IMR-90 (cell line): ENCODE data around the gene TLCD4. TPM values are rescaled to one million over a fixed set of nuclear protein-coding genes. Genes with fewer than 3 reads are reported as not detected.

ENCODE experiments used
- ATAC-seq: fragments of 200-7000 bp; cut with Tn5 transposase; 2 replicates; pipeline ENCODE4 v1.9.1; 2020; ENCODE audit warnings: low read depth, mild to moderate bottlenecking, moderate library complexity
- BruUV-seq: library from RNA; stranded (reverse); fragments of 400-500 nt; replicated peaks from 2 replicates; lab custom pipeline; 2021; lab: Mats Ljungman, UMichigan
- CTCF ChIA-PET: fragments of 300-600 bp; formaldehyde crosslinking; extraction: SDS; loops from one replicate; lab custom pipeline; 2021; ENCODE audit warnings: antibody characterized with exemption; lab: Yijun Ruan, JAX
- POLR2A ChIA-PET: fragments of 300-600 bp; sonication (Branson Sonifier 250); formaldehyde crosslinking; loops from one replicate; lab custom pipeline; 2022; ENCODE audit warnings: antibody characterized with exemption; ENCODE audit not compliant: unreplicated experiment; lab: Charles Lee
- DNase-seq: peaks from one replicate; pipeline ENCODE4 v3.0.0; 2013
- H2AFZ ChIP-seq: replicated peaks from 2 replicates; pipeline ENCODE3; 2013; ENCODE audit warnings: low read length, mild to moderate bottlenecking; ENCODE audit not compliant: poor library complexity
- H2AK5ac ChIP-seq: 2 replicates; pipeline ENCODE4 v1.6.1; 2013; ENCODE audit warnings: low read depth, low read length, inconsistent platforms
- H2AK9ac ChIP-seq: replicated peaks from 2 replicates; pipeline ENCODE3; 2013; ENCODE audit warnings: mild to moderate bottlenecking, low read depth, low read length, moderate library complexity; ENCODE audit not compliant: poor library complexity
- H2BK120ac ChIP-seq: 2 replicates; pipeline ENCODE4 v1.6.1; 2013; ENCODE audit warnings: low read depth, low read length, inconsistent platforms
- H2BK15ac ChIP-seq: 3 replicates; pipeline ENCODE4 v1.6.1; 2013; ENCODE audit warnings: low read depth, low read length, inconsistent platforms
- H2BK20ac ChIP-seq: 2 replicates; pipeline ENCODE4 v1.6.1; 2013; ENCODE audit warnings: low read depth, mild to moderate bottlenecking, inconsistent platforms, low read length, moderate library complexity
- H2BK5ac ChIP-seq: 2 replicates; pipeline ENCODE4 v1.6.1; 2013; ENCODE audit warnings: mild to moderate bottlenecking, low read depth, low read length, inconsistent platforms; ENCODE audit not compliant: poor library complexity, severe bottlenecking
- H3K14ac ChIP-seq: replicated peaks from 2 replicates; pipeline ENCODE4 v1.6.1; 2013; ENCODE audit warnings: low read depth, low read length, inconsistent platforms
- H3K18ac ChIP-seq: 2 replicates; pipeline ENCODE4 v1.6.1; 2013; ENCODE audit warnings: low read depth, low read length, control low read depth
- H3K23ac ChIP-seq: 2 replicates; pipeline ENCODE4 v1.6.1; 2013; ENCODE audit warnings: low read depth, low read length, inconsistent platforms
- H3K27ac ChIP-seq: 2 replicates; pipeline ENCODE4 v1.5.1; 2013; ENCODE audit warnings: mild to moderate bottlenecking, control low read depth, low read length; ENCODE audit not compliant: insufficient read depth
- H3K27me3 ChIP-seq: 2 replicates; pipeline ENCODE4 v1.6.1; 2013; ENCODE audit warnings: low read length; ENCODE audit not compliant: control insufficient read depth, insufficient read depth
- H3K36me3 ChIP-seq: 2 replicates; pipeline ENCODE4 v1.6.1; 2013; ENCODE audit warnings: low read length, mixed read lengths; ENCODE audit not compliant: control insufficient read depth, insufficient read depth
- H3K4ac ChIP-seq: 2 replicates; pipeline ENCODE4 v1.6.1; 2013; ENCODE audit warnings: low read depth, low read length, inconsistent platforms
- H3K4me1 ChIP-seq: 2 replicates; pipeline ENCODE4 v1.6.1; 2013; ENCODE audit warnings: low read length, mixed read lengths; ENCODE audit not compliant: control insufficient read depth, insufficient read depth
- H3K4me2 ChIP-seq: 2 replicates; pipeline ENCODE4 v1.6.1; 2013; ENCODE audit warnings: low read depth, mild to moderate bottlenecking, control low read depth, low read length, moderate library complexity
- H3K4me3 ChIP-seq: 2 replicates; pipeline ENCODE4 v1.5.1; 2013; ENCODE audit warnings: low read depth, mild to moderate bottlenecking, control low read depth, low read length, moderate library complexity; ENCODE audit not compliant: insufficient read depth
- H3K56ac ChIP-seq: 2 replicates; pipeline ENCODE4 v1.6.1; 2013; ENCODE audit warnings: low read length, inconsistent platforms; ENCODE audit not compliant: insufficient read depth; ENCODE audit errors: extremely low read depth
- H3K79me1 ChIP-seq, 2 experiments: 2 replicates each; pipeline ENCODE4 v1.6.1; 2013; ENCODE audit warnings: low read length in 2 of 2, inconsistent platforms in 1 of 2, low read depth in 1 of 2
- H3K9ac ChIP-seq: 2 replicates; pipeline ENCODE4 v1.6.1; 2013; ENCODE audit warnings: low read depth, low read length, control low read depth
- H3K9me1 ChIP-seq: 2 replicates; pipeline ENCODE4 v1.6.1; 2013; ENCODE audit warnings: low read length, inconsistent platforms; ENCODE audit not compliant: insufficient read depth
- H3K9me3 ChIP-seq: 2 replicates; pipeline ENCODE4 v1.6.1; 2013; ENCODE audit warnings: low read length; ENCODE audit not compliant: control insufficient read depth, insufficient read depth
- H4K20me1 ChIP-seq: 2 replicates; pipeline ENCODE4 v1.6.1; 2013; ENCODE audit warnings: low read length, inconsistent platforms; ENCODE audit not compliant: insufficient read depth
- H4K5ac ChIP-seq: 2 replicates; pipeline ENCODE4 v1.6.1; 2013; ENCODE audit warnings: mild to moderate bottlenecking, low read depth, low read length, control low read depth
- H4K8ac ChIP-seq, 2 experiments: 2 replicates each; pipeline ENCODE4 v1.6.1; 2013; ENCODE audit warnings: low read depth in 2 of 2, low read length in 2 of 2, control low read depth in 1 of 2, inconsistent platforms in 1 of 2
- H4K91ac ChIP-seq: 2 replicates; pipeline ENCODE4 v1.6.1; 2013; ENCODE audit warnings: low read depth, low read length, inconsistent platforms; ENCODE audit not compliant: insufficient read depth
- CEBPB ChIP-seq: IDR thresholded peaks from 2 replicates; pipeline ENCODE4 v1.6.1; 2012; ENCODE audit warnings: low read depth, low read length, improper control_type of control experiment
- CHD1 ChIP-seq: IDR thresholded peaks from 2 replicates; pipeline ENCODE4 v1.6.1; 2012; ENCODE audit warnings: low read depth, low read length, improper control_type of control experiment
- CTCF ChIP-seq: conservative IDR thresholded peaks from 2 replicates; pipeline ENCODE4 v1.5.1; 2012; ENCODE audit warnings: mild to moderate bottlenecking, low read depth, low read length, improper control_type of control experiment
- MAFK ChIP-seq: IDR thresholded peaks from 2 replicates; pipeline ENCODE4 v1.6.1; 2012; ENCODE audit warnings: low read depth, low read length, improper control_type of control experiment
- MAZ ChIP-seq: IDR thresholded peaks from 2 replicates; pipeline ENCODE4 v1.6.1; 2012; ENCODE audit warnings: low read depth, mild to moderate bottlenecking, low read length, improper control_type of control experiment, moderate library complexity, borderline replicate concordance
- MXI1 ChIP-seq: IDR thresholded peaks from 2 replicates; pipeline ENCODE4 v1.6.1; 2012; ENCODE audit warnings: low read depth, mild to moderate bottlenecking, low read length, moderate library complexity, borderline replicate concordance
- POLR2A ChIP-seq: IDR thresholded peaks from 2 replicates; pipeline ENCODE4 v1.6.1; 2012; ENCODE audit warnings: mild to moderate bottlenecking, low read depth, low read length
- RAD21 ChIP-seq: IDR thresholded peaks from 2 replicates; pipeline ENCODE4 v1.6.1; 2012; ENCODE audit warnings: low read length, improper control_type of control experiment
- RCOR1 ChIP-seq: IDR thresholded peaks from 2 replicates; pipeline ENCODE4 v1.6.1; 2012; ENCODE audit warnings: mild to moderate bottlenecking, low read length, improper control_type of control experiment; ENCODE audit not compliant: insufficient replicate concordance
- SMC3 ChIP-seq: fragments of 150-350 bp; IDR thresholded peaks from 2 replicates; pipeline ENCODE4 v1.6.1; 2016; ENCODE audit warnings: low read depth, mild to moderate bottlenecking, antibody characterized with exemption, low read length, moderate library complexity
- WGBS, 2 experiments: methylation state at CpG; one replicate each; pipeline versions ENCODE4 v1.1.5 to v1.1.7; 2013; ENCODE audit warnings: missing lambda C conversion rate in 2 of 2; ENCODE audit not compliant: insufficient read length in 1 of 2; ENCODE audit errors: extremely low coverage in 2 of 2; 5-methylcytosine and 5-hydroxymethylcytosine counted together
- dilution Hi-C: fragments of 300-500 bp; cut with HindIII; formaldehyde crosslinking; loops from one replicate; pipeline ENCODE4 v1.14.3; 2018; ENCODE audit warnings: low sequenced_read_pairs; ENCODE audit not compliant: unreplicated experiment
- in situ Hi-C: fragments of 300-500 bp; cut with MboI; formaldehyde crosslinking; loops from 3 replicates; pipeline ENCODE4 v1.14.3; 2019; ENCODE audit warnings: low sequenced_read_pairs, inconsistent platforms, mixed read lengths
- intact Hi-C: fragments of 100-400 bp; cut with micrococcal nuclease; formaldehyde crosslinking; loops from 2 replicates; pipeline ENCODE4 v1.10.0; 2022
- polyA plus RNA-seq, 3 experiments: library from polyadenylated mRNA; depleted of rRNA; stranded (reverse); fragments of >200 nt; gene quantifications; 2 replicates each; pipeline ENCODE4 v1.2.3, GENCODE V29; 2012; ENCODE audit warnings: low replicate concordance in 1 of 3
- total RNA-seq: library from RNA; depleted of rRNA; stranded (reverse); fragments of >200 nt; gene quantifications from 2 replicates; pipeline ENCODE4 v1.2.3, GENCODE V29; 2012

TLCD4 gene
- total and polyA plus RNA-seq, 2 of the 4 experiments (the other 2 are of a cell fraction), result 0.22 to 0.36 TPM

GRCh38 chr1:95093296-95093695, 23.9 kb upstream of the TLCD4 start:
- dilution Hi-C loops, result no loop called here
- CTCF ChIA-PET, result no interaction called here
- in situ Hi-C loops, result no loop called here

More at GRCh38 chr1:95093296-95093695, 23.9 kb upstream of the TLCD4 start:
- H4K8ac ChIP-seq, result no peak overlapping the region
- no peak overlapping the region for H2AK5ac ChIP-seq
- no peak overlapping the region for H2AFZ ChIP-seq
- no peak for DNase-seq
- no CpG with 5 or more reads among the region's 1 CpG for WGBS, 2 experiments
- H3K14ac ChIP-seq, result no peak overlapping the region
- H3K9ac ChIP-seq, result no peak overlapping the region
- H2BK15ac ChIP-seq, result no peak overlapping the region
- H2BK5ac ChIP-seq, result no peak overlapping the region
- H3K4me3 ChIP-seq, result no peak overlapping the region
- POLR2A ChIA-PET, result no interaction called here
- H3K79me1 ChIP-seq, result no peaks in the 10 kb centered on the region
- H3K27me3 ChIP-seq, result no peaks in the 10 kb centered on the region
- no peak overlapping the region for H3K27ac ChIP-seq
- H4K5ac ChIP-seq, result no peak overlapping the region
- no peaks in the 10 kb centered on the region for H3K36me3 ChIP-seq
- no peak overlapping the region for H3K4me2 ChIP-seq
- no peak for TF ChIP-seq CEBPB
- TF ChIP-seq RCOR1, result no peak
- TF ChIP-seq MXI1, result no peak
- no peak for TF ChIP-seq CTCF
- no peak for TF ChIP-seq MAFK
- no peak for TF ChIP-seq RAD21
- no peak for TF ChIP-seq MAZ
- TF ChIP-seq CHD1, result no peak
- TF ChIP-seq SMC3, result no peak
- no peak for TF ChIP-seq POLR2A
- H2AK9ac ChIP-seq, result no peak overlapping the region
- no peak overlapping the region for H3K23ac ChIP-seq
- no peak overlapping the region for H3K18ac ChIP-seq
- peaks cover 2% of the 10 kb centered on the region; the same call in 1 of the 2 replicates for H3K4me1 ChIP-seq
- no peak overlapping the region for H4K91ac ChIP-seq
- no peak overlapping the region for H2BK20ac ChIP-seq
- intact Hi-C loops, result no loop called here
- ATAC-seq, result no peak
- H2BK120ac ChIP-seq, result no peak overlapping the region
- no peaks in the 10 kb centered on the region for H4K20me1 ChIP-seq
- H3K56ac ChIP-seq, result no peak overlapping the region
- no peaks in the 10 kb centered on the region; the same call in 1 of the 2 replicates for H3K9me1 ChIP-seq
- peaks cover 2% of the 10 kb centered on the region; the same call in 1 of the 2 replicates for H3K9me3 ChIP-seq
- H3K4ac ChIP-seq, result 0 out of 2 replicates have a peak overlapping the region, but pooled peaks have one; percentile 19
- no TSS peak for BruUV-seq
